Inflammatory macrophage treated with lipopolysaccharide for 1 hour (primary cell): Measurements from ENCODE around the gene RHBDL2.
A peak's percentile ranks its signal among the peaks of the same experiment; 100 is the strongest.
"Not testable (repeated sequence)": the region's sequence is repeated elsewhere in the genome, so short reads cannot be mapped to it uniquely, and the experiment has no call there.

ENCODE experiments used
- DNase-seq, 2 donors: peaks; one replicate each; pipeline ENCODE4 v3.0.0-alpha.2; 2020 to 2022

RHBDL2 gene

DNA sequence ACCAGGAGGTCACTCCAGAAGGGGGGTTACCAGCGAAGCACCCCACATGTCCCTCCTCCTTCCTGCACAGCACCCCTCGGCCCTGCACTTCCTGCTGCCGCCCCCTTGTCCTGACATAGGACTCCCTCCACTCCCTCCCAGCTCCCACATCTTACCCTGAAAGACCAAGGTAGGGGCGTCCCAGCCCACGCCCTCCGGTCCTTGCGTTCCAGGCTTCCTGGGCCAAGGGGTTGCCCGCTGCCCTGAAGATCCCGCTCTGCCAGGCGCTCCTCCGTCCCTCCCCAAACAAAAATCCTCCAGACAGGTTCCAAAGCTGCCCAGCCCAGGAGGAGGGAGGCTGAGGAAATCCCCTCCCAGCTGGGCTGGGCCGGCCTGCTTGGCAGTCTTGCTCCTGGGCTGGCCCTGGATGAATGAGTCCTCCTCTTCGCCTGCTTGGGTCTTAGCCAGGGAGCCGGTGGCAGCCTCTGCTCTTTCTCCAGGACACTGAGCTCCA, at the start of gene RHBDL2:
Gene RHBDL2, minus strand, starts transcription at position 304 of the 493 bp plus-strand sequence. CDS start 22,618 bp downstream, outside the sequence.
- no peak for DNase-seq

GRCh38 chr1:38990738-38991637, 49.4 kb upstream of the RHBDL2 start, which contains the start of gene AKIRIN1:
TSS of gene AKIRIN1 (plus strand) at chr1:38991276. CDS start at chr1:38991381, 105 bp downstream.
- peak; percentile 92 to 99 for DNase-seq

DNA sequence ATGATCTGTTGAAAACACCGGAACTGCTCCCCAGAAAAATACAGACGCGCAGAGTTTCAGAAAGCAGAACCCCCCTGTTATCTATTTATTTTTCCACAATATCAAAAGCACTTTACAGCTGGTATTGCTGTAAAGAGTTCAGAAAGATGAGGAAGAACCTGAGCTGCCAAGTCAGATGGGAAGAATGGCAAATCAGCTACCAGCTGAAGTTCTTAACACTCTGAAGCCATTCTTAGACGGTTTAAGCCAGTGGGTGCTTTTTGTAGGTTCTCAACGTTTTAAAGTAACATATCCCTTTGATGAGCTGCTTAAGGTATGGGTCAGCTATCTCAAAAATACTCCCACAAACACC, 48.7 kb upstream of the RHBDL2 start:
- no peak for DNase-seq

- DNase-seq, result no peak
Measured at GRCh38 chr1:38989979-38990378, 48.3 kb upstream of the RHBDL2 start.

- DNase-seq, result not testable (repeated sequence)
Measured at GRCh38 chr1:38979380-38979779, 37.8 kb upstream of the RHBDL2 start.

- DNase-seq, result not testable (repeated sequence)
Measured at GRCh38 chr1:38978245-38978542, 36.6 kb upstream of the RHBDL2 start.

DNA sequence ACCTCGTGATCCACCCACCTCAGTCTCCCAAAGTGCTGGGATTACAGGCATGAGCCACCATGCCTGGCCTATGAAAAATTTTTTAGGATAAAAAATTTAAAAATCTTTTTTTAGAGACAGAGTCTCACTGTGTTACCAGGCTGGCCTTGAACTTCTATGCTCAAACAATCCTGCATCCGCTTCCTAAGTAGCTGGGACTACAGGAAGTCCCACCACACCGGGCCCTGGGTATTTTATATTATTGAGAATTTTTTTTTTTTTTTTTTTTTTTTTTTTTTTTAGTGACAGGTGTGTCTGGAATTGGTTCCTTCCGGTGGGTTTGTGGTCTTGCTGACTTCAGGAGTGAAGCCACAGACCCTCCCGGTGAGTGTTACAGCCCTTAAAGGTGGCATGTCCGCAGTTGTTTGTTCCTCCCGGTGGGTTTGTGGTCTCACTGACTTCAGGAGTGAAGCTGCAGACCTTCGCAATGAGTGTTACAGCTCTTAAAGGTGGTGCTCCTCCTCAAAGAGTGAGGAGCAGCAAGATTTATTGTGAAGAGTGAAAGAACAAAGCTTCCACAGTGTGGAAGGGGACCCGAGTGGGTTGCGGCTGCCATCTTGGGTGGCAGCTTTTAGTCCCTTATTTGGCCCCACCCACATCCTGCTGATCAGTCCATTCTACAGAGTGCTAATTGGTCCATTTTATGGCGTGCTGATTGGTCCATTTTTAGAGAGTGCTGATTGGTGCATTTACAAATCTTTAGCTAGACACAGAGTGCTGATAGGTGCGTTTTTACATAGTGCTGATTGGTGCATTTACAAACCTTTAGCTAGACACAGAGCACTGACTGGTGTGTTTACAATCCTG, 36.0 kb upstream of the RHBDL2 start:
- DNase-seq, result not testable (repeated sequence)

- no peak for DNase-seq
Measured at GRCh38 chr1:38973659-38974437, 32.2 kb upstream of the RHBDL2 start.

DNA sequence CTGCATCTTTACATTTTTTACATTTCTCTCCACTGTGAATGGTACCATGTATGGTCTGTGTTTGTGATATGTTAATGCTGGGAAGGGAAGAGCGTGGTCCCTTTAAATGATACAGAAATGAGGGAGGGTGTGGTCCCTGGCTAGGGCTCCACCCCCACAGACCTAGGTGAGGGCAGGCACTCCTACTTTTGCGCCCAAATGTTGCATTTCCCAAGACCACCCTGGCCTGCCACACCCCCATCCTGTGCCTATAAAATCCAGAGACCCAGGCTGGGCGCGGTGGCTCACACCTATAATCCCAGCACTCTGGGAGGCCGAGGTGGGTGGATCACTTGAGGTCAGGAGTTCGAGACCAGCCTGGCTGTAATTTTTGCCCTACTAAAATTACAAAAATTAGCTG, 31.5 kb upstream of the RHBDL2 start:
- not testable (repeated sequence) for DNase-seq

GRCh38 chr1:38964140-38964548, 22.5 kb upstream of the RHBDL2 start:
- no peak for DNase-seq

DNA sequence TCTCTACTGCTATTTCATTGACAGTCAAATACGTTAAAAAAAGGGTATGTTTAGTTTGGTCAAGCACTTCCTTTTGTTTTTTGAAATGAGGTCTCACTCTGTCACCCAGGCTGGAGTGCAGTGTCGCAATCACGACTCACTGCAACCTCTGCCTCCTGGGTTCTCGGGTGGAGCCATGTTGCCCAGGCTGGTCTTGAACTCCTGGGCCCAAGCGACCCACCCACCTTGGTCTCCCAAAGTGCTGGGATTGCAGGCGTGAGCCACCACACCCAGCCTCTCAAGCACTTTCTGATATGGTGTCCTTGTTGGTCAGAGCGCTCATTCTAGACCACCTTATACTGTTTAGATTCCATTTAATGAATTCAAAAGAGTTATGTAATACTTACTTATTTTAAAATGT, 20.9 kb upstream of the RHBDL2 start:
- DNase-seq, result no peak

DNA sequence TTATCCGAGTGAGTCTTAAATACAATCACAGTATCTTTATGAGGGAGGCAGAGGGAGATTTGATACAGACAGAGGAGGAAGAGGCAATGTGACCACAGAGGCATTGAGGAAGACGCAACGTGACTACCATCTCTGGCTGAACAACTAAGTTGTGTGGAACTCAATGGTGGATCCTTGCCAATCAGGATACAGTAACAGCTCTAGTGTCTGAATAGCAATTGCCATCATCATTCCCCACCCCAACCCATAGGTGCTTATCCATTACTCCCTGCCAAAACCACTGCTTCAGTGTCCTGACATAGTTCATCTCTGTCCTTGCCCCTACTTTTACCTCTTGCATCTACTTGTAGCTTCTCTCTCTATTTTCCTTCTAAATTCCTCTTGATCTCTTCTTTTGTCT, 20.5 kb upstream of the RHBDL2 start:
- no peak for DNase-seq

GRCh38 chr1:38958967-38959366, 17.3 kb upstream of the RHBDL2 start:
- DNase-seq, result no peak

DNA sequence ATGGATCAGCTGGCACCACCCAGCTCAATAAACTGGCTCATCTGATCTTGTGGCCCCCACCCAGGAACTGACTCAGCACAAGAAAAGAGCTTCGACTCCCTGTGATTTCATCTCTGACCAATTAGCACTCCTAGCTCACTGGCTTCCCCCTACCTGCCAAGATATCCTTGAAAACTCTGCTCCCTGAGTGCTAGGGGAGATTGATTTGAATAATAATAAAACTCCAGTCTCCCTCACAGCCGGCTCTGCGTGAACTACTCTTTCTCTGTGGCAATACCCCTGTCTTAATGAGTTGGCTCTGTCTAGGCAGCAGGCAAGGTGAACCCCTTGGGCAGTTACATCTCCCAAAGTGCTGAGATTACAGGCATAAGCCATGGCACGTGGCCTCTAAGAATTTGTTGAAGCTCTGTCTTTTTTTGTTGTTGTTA, 11.8 kb upstream of the RHBDL2 start:
- DNase-seq, result no peak

DNA sequence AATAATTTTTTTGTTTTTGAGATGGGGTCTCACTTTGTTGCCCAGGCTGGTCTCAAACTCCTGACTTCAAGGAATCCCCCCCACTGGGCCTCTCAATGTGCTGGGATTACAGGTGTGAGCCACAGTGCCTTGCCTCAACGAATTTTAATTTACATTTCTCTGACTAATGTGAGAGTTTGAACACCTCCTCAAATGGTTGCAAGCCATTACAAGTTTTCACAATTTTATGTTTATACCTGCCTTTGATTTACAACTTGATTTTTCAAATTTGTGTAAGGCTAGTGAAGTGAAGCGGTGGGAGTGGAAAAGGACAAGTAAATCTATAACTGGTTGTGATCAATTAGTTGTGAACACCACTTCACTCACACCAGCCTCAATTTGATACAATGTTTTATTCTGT, 8.9 kb upstream of the RHBDL2 start:
- DNase-seq, result no peak

GRCh38 chr1:38944547-38944946, 2.9 kb upstream of the RHBDL2 start:
- DNase-seq, result no peak

DNA sequence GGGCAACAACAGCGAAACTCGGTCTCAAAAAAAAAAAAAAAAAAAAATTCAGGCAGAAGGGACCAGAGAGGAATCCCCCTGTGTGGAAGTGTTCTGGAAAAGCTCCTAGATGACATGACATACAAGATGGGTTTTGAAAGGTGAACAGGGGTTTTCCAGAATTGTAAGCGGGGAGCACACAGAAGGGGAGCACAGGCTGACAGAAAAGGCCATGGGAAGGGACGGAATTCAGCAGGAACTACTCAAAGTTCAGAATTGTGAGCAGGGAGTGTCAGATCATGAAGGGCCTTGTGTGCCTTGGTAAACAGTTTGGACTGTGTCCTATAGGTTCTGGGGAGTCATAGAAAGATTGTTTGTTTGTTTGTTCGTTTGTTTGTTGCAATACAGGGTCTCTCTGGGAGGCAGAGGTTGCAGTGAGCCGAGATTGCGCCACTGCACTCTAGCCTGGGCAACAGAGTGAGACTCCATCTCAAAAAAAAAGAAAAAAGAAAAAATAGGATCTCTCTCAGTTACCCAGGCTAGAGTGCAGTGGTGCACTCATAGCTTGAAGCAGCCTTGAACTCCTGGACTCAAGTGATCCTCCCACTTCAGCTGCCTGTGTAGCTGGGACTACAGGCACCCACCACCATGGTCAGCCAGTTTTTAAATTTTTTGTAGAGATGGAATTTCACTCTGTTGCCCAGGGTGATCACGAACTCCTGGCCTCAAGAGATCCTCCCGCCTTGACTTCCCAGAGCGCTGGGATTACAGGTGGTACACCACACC, 1.2 kb upstream of the RHBDL2 start:
- no peak for DNase-seq

DNA sequence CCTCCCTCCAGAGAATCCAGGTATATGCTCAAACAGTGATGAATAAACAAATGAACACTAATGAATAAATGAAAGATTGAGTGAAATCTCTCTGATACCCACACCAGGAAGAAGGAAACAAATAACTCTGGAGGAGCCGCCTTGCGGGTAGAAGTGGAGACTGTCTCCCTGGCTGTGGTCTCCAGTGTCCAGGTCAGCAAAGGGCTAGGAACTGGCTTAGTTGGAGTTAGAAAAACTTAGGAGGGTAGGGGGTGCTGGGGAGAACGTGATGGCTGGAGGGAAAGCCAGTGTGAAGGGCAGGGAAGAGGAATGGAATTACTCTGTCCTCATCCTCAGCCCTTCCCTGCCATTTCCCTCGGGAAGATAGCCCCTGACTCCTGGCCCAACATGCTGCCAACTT, 537 bp downstream of the RHBDL2 start:
- no peak for DNase-seq

GRCh38 chr1:38940339-38941047, 1.1 kb downstream of the RHBDL2 start:
- no peak for DNase-seq

GRCh38 chr1:38938722-38939260, 2.8 kb downstream of the RHBDL2 start:
- no peak for DNase-seq

GRCh38 chr1:38932571-38932970, 9.1 kb downstream of the RHBDL2 start:
- no peak for DNase-seq
